GM08714 (cell line): ENCODE data around the gene RAB11FIP4.

Experiments
- H3K4me3 ChIP-seq: fragments of 200-500 bp; sonication (Bioruptor generic); 2 replicates; pipeline ENCODE4 v1.5.1; 2014; ENCODE audit warnings: mild to moderate bottlenecking, low read length, inconsistent platforms
- ZNF274 ChIP-seq: IDR thresholded peaks from 2 replicates; pipeline ENCODE4 v1.6.1; 2012; ENCODE audit warnings: mild to moderate bottlenecking, low read depth, low read length

The RAB11FIP4 gene

GRCh38 chr17:31510308-31511194 is 119.1 kb downstream of the RAB11FIP4 start:
- TF ChIP-seq ZNF274, result no peak
- no peak overlapping the region for H3K4me3 ChIP-seq

GRCh38 chr17:31511195-31511578 is 119.7 kb downstream of the RAB11FIP4 start:
- H3K4me3 ChIP-seq, result no peak overlapping the region
- no peak for TF ChIP-seq ZNF274

- H3K4me3 ChIP-seq, result no peak overlapping the region
- TF ChIP-seq ZNF274, result no peak
Observed at GRCh38 chr17:31511580-31511979, 120.1 kb downstream of the RAB11FIP4 start.

GRCh38 chr17:31512104-31512740 is 120.7 kb downstream of the RAB11FIP4 start:
- H3K4me3 ChIP-seq, result no peak overlapping the region
- TF ChIP-seq ZNF274, result no peak

- TF ChIP-seq ZNF274, result no peak
- no peak overlapping the region for H3K4me3 ChIP-seq
Observed at GRCh38 chr17:31512796-31513195, 121.3 kb downstream of the RAB11FIP4 start.

GRCh38 chr17:31513731-31514427 is 122.4 kb downstream of the RAB11FIP4 start:
- no peak overlapping the region for H3K4me3 ChIP-seq
- no peak for TF ChIP-seq ZNF274

GRCh38 chr17:31515267-31515666 is 123.8 kb downstream of the RAB11FIP4 start:
- TF ChIP-seq ZNF274, result no peak
- no peak overlapping the region for H3K4me3 ChIP-seq

- TF ChIP-seq ZNF274, result no peak
- no peak overlapping the region for H3K4me3 ChIP-seq
Observed at GRCh38 chr17:31517524-31517923, 126.0 kb downstream of the RAB11FIP4 start.

GRCh38 chr17:31518478-31518877 is 127.0 kb downstream of the RAB11FIP4 start:
- no peak overlapping the region for H3K4me3 ChIP-seq
- no peak for TF ChIP-seq ZNF274

- H3K4me3 ChIP-seq, result no peak overlapping the region
- no peak for TF ChIP-seq ZNF274
Observed at GRCh38 chr17:31521632-31522283, 130.3 kb downstream of the RAB11FIP4 start.

GRCh38 chr17:31522284-31522931 is 130.9 kb downstream of the RAB11FIP4 start:
- no peak overlapping the region for H3K4me3 ChIP-seq
- no peak for TF ChIP-seq ZNF274

- H3K4me3 ChIP-seq, result no peak overlapping the region
- TF ChIP-seq ZNF274, result no peak
Observed at GRCh38 chr17:31522987-31523495, 131.6 kb downstream of the RAB11FIP4 start.
